Spleen (tissue), 11 donors: ENCODE data around the gene ARID1A. TPM values are rescaled to one million over a fixed set of nuclear protein-coding genes. Genes with fewer than 3 reads are reported as not detected.

Experiments
- DNase-seq: peaks from one replicate; pipeline ENCODE4 v3.0.0-alpha.2; 2020
- H3K27ac ChIP-seq, 8 donors: fragments of 200-600 bp; sonication (generic) in 7 of 8; 1 replicate in 4 of 8; 2 replicates in 4 of 8; pipeline versions ENCODE4 v1.5.0 to v1.8.0; 2016 to 2021; ENCODE audit warnings: inconsistent platforms in 4 of 8, mild to moderate bottlenecking in 4 of 8, moderate library complexity in 1 of 8
- H3K27me3 ChIP-seq, 7 donors: fragments of 200-600 bp; sonication (generic) in 6 of 7; replicated peaks in 1 of 7; 1 replicate in 4 of 7; 2 replicates in 3 of 7; pipeline versions ENCODE4 v1.5.0 to v1.8.0; 2016 to 2021; ENCODE audit warnings: inconsistent platforms in 3 of 7, mild to moderate bottlenecking in 1 of 7
- H3K36me3 ChIP-seq, 6 donors: fragments of 200-600 bp; sonication (generic) in 5 of 6; 1 replicate in 4 of 6; 2 replicates in 2 of 6; pipeline versions ENCODE4 v1.5.0 to v1.8.0; 2016 to 2021; ENCODE audit warnings: inconsistent platforms in 2 of 6
- H3K4me1 ChIP-seq, 6 donors: fragments of 200-600 bp; sonication (generic) in 5 of 6; 1 replicate in 3 of 6; 2 replicates in 3 of 6; pipeline versions ENCODE4 v1.5.0 to v1.8.0; 2016 to 2021; ENCODE audit warnings: inconsistent platforms in 3 of 6
- H3K4me3 ChIP-seq, 8 donors: fragments of 200-600 bp; sonication (generic) in 7 of 8; 1 replicate in 4 of 8; 2 replicates in 4 of 8; pipeline versions ENCODE4 v1.5.0 to v1.8.0; 2016 to 2021; ENCODE audit warnings: inconsistent platforms in 4 of 8, mild to moderate bottlenecking in 4 of 8, moderate library complexity in 2 of 8
- H3K9me3 ChIP-seq, 8 donors: fragments of 200-600 bp; sonication (generic) in 7 of 8; 1 replicate in 4 of 8; 2 replicates in 4 of 8; pipeline versions ENCODE4 v1.5.0 to v1.8.0; 2016 to 2021; ENCODE audit warnings: inconsistent platforms in 4 of 8
- CTCF ChIP-seq, 11 experiments: fragments of 200-600 bp in 7 of 11; fragments of 450-650 bp in 4 of 11; sonication (generic) in 4 of 11; IDR thresholded peaks in 8 of 11; conservative IDR thresholded peaks in 3 of 11; 1 replicate in 7 of 11; 2 replicates in 4 of 11; pipeline versions ENCODE4 v1.4.0 to v1.8.0; 2016 to 2021; ENCODE audit warnings: antibody characterized with exemption in 11 of 11, inconsistent platforms in 4 of 11, mild to moderate bottlenecking in 1 of 11
- POLR2A ChIP-seq, 3 donors: fragments of 450-650 bp; IDR thresholded peaks; one replicate each; pipeline ENCODE4 v1.5.1; 2017; ENCODE audit warnings: antibody characterized with exemption in 3 of 3, mild to moderate bottlenecking in 1 of 3
- POLR2AphosphoS5 ChIP-seq, 3 donors: sonication (generic); formaldehyde crosslinking; IDR thresholded peaks; one replicate each; pipeline ENCODE4 v1.5.1; 2017; ENCODE audit warnings: antibody characterized with exemption in 3 of 3
- WGBS, 5 donors: extraction: QIAGEN DNeasy Blood & Tissue Kit in 3 of 5; methylation state at CpG; one replicate each; pipeline versions ENCODE4 v1.1.5 to v1.1.7; 2013 to 2018; 5-methylcytosine and 5-hydroxymethylcytosine counted together
- intact Hi-C: fragments of 100-400 bp; cut with DNase I; formaldehyde crosslinking; loops from one replicate; pipeline ENCODE4 v1.15.0; 2023; ENCODE audit warnings: low total_unique reads
- polyA plus RNA-seq, 3 donors: library from polyadenylated mRNA; stranded (reverse); fragments of 200-250 nt; gene quantifications; one replicate each; pipeline ENCODE4 v1.2.1, GENCODE V29; 2013
- total RNA-seq, 7 donors: library from RNA; depleted of rRNA in 3 of 7; stranded (reverse); fragments of >200 nt in 3 of 7; fragmentation: NEBNext Ultra II Directional in 4 of 7; extraction: Animal tissue kit (Norgen Biotek cat#: 25700) in 4 of 7; gene quantifications; one replicate each; pipeline versions ENCODE4 v1.1.0 to v1.2.1, GENCODE V29; 2016 to 2021
- donor health status: healthy with polysubstance abuse.
- donor health status: DM: no; HTN: no; CAD: no; lungs with moderate emphysema.
- donor health status: DM: no; HTN: no; CAD: no.
- donor health status: Bipolar disorder and iron deficiency.
- donor health status: healthy.
- donor health status: DM: no; HTN: no; CAD: no.
- donor health status: DM: yes; HTN: yes; CAD: no.

ARID1A gene
- total and polyA plus RNA-seq, 10 donors = 9.8 to 121 (median 91.8) TPM

- no peak overlapping the region for H3K4me3 ChIP-seq
- 69 to 89% (median 86%) methylated on average over 4 of the region's 4 CpGs for WGBS, 5 donors
- DNase-seq = no peak
- H3K36me3 ChIP-seq = peaks cover 0 to 100% (median 41%) of the 10 kb centered on the region in 6 donors
- H3K4me1 ChIP-seq = peaks cover 21 to 95% (median 61%) of the 10 kb centered on the region in 6 donors
- TF ChIP-seq POLR2AphosphoS5 (IDR thresholded peaks at IDR 0.05) = no peak
- no peak for TF ChIP-seq POLR2A (IDR thresholded peaks at IDR 0.05)
- no peak for TF ChIP-seq CTCF (IDR thresholded peaks at IDR 0.05 in 8 of 11, conservative IDR thresholded peaks at IDR 0.05 in 3 of 11)
- H3K9me3 ChIP-seq = no peaks in the 10 kb centered on the region
- H3K27ac ChIP-seq = peak overlapping the region in 6 of 8 donors; percentile 5 to 70 (median 59)
- intact Hi-C loops = loop anchor here (5.0 kb wide), 1 partner anchor 35 kb away; no protein-coding TSS in a partner anchor
- no peaks in the 10 kb centered on the region for H3K27me3 ChIP-seq
These were observed 56.7 kb downstream of the ARID1A start for GRCh38 chr1:26752519-26752918.

GRCh38 chr1:26754086-26754874 lies 58.5 kb downstream of the ARID1A start:
- WGBS, 5 donors = 87 to 97% (median 89%) methylated on average over 5 of the region's 5 CpGs
- H3K4me3 ChIP-seq = no peak overlapping the region
- no peak for DNase-seq
- intact Hi-C loops = loop anchor here (5.0 kb wide), 1 partner anchor 37 kb away; no protein-coding TSS in a partner anchor
- H3K27me3 ChIP-seq = no peaks in the 10 kb centered on the region
- H3K9me3 ChIP-seq = no peaks in the 10 kb centered on the region
- peaks cover 14 to 95% (median 55%) of the 10 kb centered on the region in 6 donors for H3K4me1 ChIP-seq
- TF ChIP-seq CTCF (IDR thresholded peaks at IDR 0.05 in 8 of 11, conservative IDR thresholded peaks at IDR 0.05 in 3 of 11) = no peak
- peak overlapping the region in 3 of 8 donors; percentile 21 to 61 (median 42) for H3K27ac ChIP-seq
- peaks cover 0 to 100% (median 48%) of the 10 kb centered on the region in 6 donors for H3K36me3 ChIP-seq

- DNase-seq = no peak
- no peak for TF ChIP-seq POLR2AphosphoS5 (IDR thresholded peaks at IDR 0.05)
- no peak for TF ChIP-seq CTCF (IDR thresholded peaks at IDR 0.05 in 8 of 11, conservative IDR thresholded peaks at IDR 0.05 in 3 of 11)
- no peak for TF ChIP-seq POLR2A (IDR thresholded peaks at IDR 0.05)
- WGBS, 5 donors = 97 to 99% (median 98%) methylated on average over 3 of the region's 3 CpGs
- Histone ChIP-seq H3K4me3 (no peak overlapping the region), H3K4me1 (peaks cover under 1 to 57% (median 23%) of the 10 kb centered on the region in 6 donors), H3K27ac (peak overlapping the region in 1 of 8 donors; percentile 26), H3K27me3 (no peaks in the 10 kb centered on the region), H3K36me3 (peaks cover 0 to 100% (median 57%) of the 10 kb centered on the region in 6 donors), H3K9me3 (no peaks in the 10 kb centered on the region)
- intact Hi-C loops = no loop called here
These were observed 62.5 kb downstream of the ARID1A start for GRCh38 chr1:26758358-26758757.

GRCh38 chr1:26759531-26759930 lies 63.7 kb downstream of the ARID1A start:
- Histone ChIP-seq H3K27me3 (no peaks in the 10 kb centered on the region), H3K4me3 (no peak overlapping the region), H3K36me3 (peaks cover 0 to 100% (median 61%) of the 10 kb centered on the region in 6 donors), H3K9me3 (no peaks in the 10 kb centered on the region), H3K27ac (peak overlapping the region in 1 of 8 donors; percentile 26), H3K4me1 (peaks cover 0 to 45% (median 16%) of the 10 kb centered on the region in 6 donors)
- no peak for TF ChIP-seq POLR2AphosphoS5 (IDR thresholded peaks at IDR 0.05)
- TF ChIP-seq CTCF (IDR thresholded peaks at IDR 0.05 in 8 of 11, conservative IDR thresholded peaks at IDR 0.05 in 3 of 11) = no peak
- TF ChIP-seq POLR2A (IDR thresholded peaks at IDR 0.05) = no peak
- DNase-seq = no peak
- intact Hi-C loops = no loop called here
